Measurements from ENCODE around the gene IFIT3.

Gene IFIT3

GRCh38 chr10:89337484-89337883, 9.7 kb downstream of the IFIT3 start:
- no peak for DNase-seq

- DNase-seq = no peak
Measured at GRCh38 chr10:89338713-89339112, 10.9 kb downstream of the IFIT3 start.

- DNase-seq = no peak
Measured at GRCh38 chr10:89339875-89340274, 12.1 kb downstream of the IFIT3 start.

GRCh38 chr10:89341649-89342048, 13.9 kb downstream of the IFIT3 start:
- peak in 1 of 2 donors; percentile 54 for DNase-seq

DNA sequence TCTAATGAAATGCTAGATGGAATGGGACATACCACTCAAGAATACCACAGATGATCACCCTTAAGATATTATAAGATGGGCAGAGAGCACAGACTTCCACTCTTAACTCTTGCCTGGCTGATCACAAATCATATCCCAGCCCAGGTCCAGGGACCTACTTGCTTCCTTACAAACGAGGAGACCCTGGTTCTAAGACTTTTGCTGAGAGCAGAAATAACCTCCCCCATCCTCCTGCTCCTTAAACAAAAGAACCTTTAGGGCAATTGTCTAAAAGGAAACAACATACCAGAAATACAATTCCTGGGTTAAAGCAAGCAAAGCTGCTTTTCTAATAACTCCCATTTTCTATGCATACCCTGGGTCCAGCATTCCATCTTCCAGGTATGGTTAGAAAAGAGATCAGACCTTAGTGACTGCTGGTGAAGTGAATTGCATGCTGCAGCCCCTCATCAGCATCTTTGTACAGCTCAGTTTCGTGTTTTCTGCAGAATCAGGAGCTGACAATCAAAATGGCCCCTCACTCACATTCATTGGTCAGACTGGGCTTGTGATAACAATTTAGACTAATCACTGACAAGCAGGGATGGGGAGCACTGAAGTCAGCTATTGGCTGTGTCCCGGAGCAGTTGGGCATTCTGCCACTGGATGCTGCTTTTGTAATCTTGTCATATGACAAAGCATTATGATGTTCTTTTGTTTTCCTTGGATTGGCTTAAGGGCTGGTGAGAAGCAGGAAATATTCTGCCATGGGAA, 14.6 kb downstream of the IFIT3 start:
- DNase-seq = peak in 1 of 2 donors; percentile 67

GRCh38 chr10:89343089-89343767, 15.4 kb downstream of the IFIT3 start:
- peak in 1 of 2 donors; percentile 45 for DNase-seq

GRCh38 chr10:89344156-89344555, 16.4 kb downstream of the IFIT3 start:
- DNase-seq = peak in 1 of 2 donors; percentile 28

DNA sequence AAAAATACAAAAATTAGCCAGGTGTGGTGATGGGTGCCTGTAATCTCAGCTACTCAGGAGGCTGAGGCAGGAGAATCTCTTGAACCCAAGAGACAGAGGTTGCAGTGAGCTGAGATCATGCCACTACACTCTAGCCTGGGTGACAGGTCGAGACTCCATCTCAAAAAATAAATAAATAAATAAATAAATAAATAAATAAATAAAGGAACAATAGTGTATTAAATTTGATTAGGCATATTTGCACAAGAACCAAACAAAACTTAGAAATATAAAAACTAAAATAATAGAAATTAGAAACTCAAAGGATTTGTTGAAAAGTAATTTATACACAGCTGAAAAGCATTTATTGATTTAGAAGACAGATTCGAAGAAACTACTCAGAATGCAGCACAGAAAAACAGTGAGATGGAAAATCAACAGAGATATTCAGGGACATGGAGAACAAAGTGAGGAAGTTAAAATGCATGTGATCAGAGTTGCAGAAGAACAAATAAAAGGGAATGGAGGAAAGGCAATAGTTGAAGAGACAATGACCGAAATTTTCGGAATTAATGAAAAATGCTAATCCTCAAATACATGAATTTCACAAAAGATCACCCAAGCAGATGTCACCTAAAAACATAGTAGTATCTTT, 17.7 kb downstream of the IFIT3 start:
- DNase-seq = no peak

DNA sequence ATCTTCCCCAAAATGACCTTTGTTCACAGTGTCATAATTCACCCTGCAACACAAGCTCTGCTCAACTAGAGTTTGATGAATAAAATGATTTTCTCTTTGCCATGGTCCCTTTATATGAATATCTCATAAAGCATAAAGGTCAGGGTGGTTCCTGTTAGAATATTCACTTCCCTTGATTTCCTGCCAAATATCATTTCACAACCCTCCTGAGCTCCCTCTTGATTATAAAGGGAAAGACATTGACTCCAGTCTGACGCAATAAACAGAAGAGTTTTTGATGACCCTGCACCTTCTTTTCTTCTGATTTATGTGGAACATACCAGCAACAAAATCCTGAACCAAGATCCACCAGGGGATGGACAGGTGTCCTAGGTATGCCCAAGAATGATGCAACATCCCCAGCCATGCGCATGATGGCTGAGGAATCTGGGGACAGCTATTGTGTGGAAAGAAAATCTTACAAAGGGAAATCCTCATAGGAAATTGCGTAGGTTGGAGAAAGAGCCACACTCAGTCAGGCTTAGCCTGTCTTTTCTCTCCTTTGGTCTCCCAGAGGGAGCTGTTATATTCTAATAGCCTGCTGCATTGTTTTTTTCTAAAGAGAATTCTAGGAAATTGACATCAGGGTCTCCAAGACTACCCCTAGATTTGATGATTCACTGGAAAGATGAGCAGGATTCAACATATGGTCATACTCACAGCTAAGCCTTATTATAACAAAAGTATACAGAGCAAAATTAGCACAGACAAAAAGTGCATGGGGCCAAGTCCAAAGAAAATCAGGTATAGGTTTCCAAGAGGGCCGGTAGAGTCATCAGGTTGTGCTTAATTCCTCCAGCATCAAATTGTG, 18.8 kb downstream of the IFIT3 start:
- DNase-seq = peak; percentile 83 to 91

DNA sequence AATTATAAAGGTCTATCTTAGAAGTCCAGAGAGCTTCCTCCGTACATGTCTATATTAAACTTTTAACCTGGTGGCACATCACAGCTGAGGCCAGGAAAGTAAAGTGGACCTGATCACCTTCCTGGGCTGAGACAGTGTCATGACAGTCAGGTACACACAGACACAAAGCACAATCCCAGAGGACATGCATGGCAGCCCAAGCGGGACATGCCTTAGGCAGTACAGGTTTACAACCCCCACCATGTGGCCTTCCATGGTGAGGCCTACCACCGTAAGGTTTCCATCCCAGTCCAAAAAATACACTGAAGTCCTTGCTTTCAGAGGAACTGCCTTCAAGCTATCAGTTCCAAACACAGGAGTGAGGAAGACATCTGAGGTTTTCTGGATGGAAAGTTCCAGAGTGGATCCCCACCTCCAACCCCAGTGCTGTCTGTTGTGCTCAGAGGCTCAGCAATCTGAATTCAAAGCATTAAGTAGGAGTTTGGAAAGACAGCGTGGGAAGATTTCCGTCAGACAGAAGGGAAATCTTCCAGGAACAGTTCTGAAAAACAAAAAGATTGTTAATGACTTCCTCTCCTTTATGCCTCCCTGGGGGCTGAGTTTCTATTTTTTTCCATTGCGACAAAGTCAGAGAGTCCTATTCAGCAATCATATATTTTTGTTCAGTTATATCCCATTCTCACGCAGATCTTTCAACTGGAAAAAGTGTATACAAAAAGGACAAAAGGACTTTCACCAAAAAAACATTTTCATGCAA, 20.1 kb downstream of the IFIT3 start:
- DNase-seq = peak; percentile 53 to 69

GRCh38 chr10:89348481-89348880, 20.7 kb downstream of the IFIT3 start:
- DNase-seq = peak in 1 of 2 donors; percentile 64

GRCh38 chr10:89348975-89349374, 21.2 kb downstream of the IFIT3 start:
- no peak for DNase-seq

GRCh38 chr10:89350631-89351315, 23.0 kb downstream of the IFIT3 start:
- peak; percentile 64 to 73 for DNase-seq

- DNase-seq = no peak
Measured at GRCh38 chr10:89351412-89351779, 23.6 kb downstream of the IFIT3 start.

- no peak for DNase-seq
Measured at GRCh38 chr10:89351780-89352597, 24.2 kb downstream of the IFIT3 start.

GRCh38 chr10:89352802-89353201, 25.0 kb downstream of the IFIT3 start:
- DNase-seq = no peak

DNA sequence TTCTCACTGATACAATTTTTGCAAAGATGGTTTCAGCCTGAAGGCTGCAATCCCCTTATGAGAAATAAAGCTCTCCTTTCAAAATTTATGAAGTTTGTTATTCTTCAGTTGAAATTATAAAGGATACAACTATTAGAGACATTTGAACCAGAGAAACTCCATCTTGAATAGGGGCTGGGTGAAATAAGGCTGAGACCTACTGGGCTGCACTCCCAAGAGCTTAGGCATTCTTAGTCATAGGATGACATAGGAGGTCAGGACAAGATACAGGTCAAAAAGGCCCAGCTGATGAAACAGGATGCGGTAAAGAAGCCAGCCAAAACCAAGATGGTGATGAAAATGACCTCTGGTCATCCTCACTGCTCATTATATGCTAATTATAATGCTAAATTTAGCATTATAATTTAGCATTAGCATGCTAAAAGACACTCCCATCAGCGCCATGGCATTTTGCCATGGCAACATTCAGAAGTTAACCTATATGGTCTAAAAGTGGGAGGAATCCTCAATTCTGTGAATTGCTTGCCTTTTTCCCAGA, 27.7 kb downstream of the IFIT3 start:
- peak; percentile 37 to 53 for DNase-seq

- DNase-seq = no peak
Measured at GRCh38 chr10:89357096-89357495, 29.3 kb downstream of the IFIT3 start.

DNA sequence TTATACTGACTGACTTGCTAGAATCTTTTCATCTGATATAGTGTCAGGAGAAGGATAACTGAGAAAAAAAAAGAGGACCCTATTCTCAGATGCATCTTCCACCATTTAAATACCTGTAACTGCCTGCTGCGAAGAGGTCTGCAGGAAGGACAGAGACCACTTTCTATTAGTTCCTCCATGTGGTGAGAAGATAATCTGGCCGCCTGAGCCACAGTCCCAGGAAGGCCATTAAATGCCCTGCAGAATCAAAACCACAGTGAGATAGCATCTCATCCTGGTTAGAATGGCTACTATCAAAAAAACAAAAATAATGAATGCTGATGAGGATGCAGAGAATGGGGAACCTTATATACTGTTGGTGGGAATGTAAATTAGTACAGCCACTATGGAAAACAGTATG, 30.2 kb downstream of the IFIT3 start:
- no peak for DNase-seq

GRCh38 chr10:89360157-89360556, 32.4 kb downstream of the IFIT3 start:
- DNase-seq = no peak
